Large intestine (tissue), 3 donors: ENCODE results near the gene MAD1L1. TPM values are rescaled to one million over a fixed set of nuclear protein-coding genes. Genes with fewer than 3 reads are reported as not detected.

Experiments
- DNase-seq, 2 donors: peaks; one replicate each; pipeline versions ENCODE4 v3.0.0 to v3.0.0-alpha.2; 2013
- H3K27ac ChIP-seq: one replicate; pipeline ENCODE4 v1.5.1; 2013; ENCODE audit warnings: low read length
- H3K27me3 ChIP-seq: 2 replicates; pipeline ENCODE4 v1.6.1; 2013; ENCODE audit warnings: low read length; ENCODE audit not compliant: control insufficient read depth, insufficient read depth
- H3K36me3 ChIP-seq: 2 replicates; pipeline ENCODE4 v1.6.1; 2013; ENCODE audit warnings: low read length; ENCODE audit not compliant: control insufficient read depth, insufficient read depth
- H3K4me1 ChIP-seq: one replicate; pipeline ENCODE4 v1.6.1; 2013; ENCODE audit warnings: low read length; ENCODE audit not compliant: control insufficient read depth, insufficient read depth
- H3K4me3 ChIP-seq: one replicate; pipeline ENCODE4 v1.5.1; 2013; ENCODE audit warnings: low read length
- H3K9me3 ChIP-seq: one replicate; pipeline ENCODE4 v1.6.1; 2013; ENCODE audit warnings: mild to moderate bottlenecking, low read depth, low read length, moderate library complexity; ENCODE audit not compliant: control insufficient read depth
- WGBS: methylation state at CpG from one replicate; pipeline ENCODE4 v1.1.5; 2013; ENCODE audit warnings: low lambda C conversion rate; ENCODE audit not compliant: insufficient coverage; 5-methylcytosine and 5-hydroxymethylcytosine counted together
- polyA plus RNA-seq: library from polyadenylated mRNA; unstranded; fragments of 120-200 nt; gene quantifications from one replicate; pipeline ENCODE4 v1.2.1, GENCODE V29; 2013

MAD1L1 gene
- polyA plus RNA-seq, 1 donor: 15.1 TPM

DNA sequence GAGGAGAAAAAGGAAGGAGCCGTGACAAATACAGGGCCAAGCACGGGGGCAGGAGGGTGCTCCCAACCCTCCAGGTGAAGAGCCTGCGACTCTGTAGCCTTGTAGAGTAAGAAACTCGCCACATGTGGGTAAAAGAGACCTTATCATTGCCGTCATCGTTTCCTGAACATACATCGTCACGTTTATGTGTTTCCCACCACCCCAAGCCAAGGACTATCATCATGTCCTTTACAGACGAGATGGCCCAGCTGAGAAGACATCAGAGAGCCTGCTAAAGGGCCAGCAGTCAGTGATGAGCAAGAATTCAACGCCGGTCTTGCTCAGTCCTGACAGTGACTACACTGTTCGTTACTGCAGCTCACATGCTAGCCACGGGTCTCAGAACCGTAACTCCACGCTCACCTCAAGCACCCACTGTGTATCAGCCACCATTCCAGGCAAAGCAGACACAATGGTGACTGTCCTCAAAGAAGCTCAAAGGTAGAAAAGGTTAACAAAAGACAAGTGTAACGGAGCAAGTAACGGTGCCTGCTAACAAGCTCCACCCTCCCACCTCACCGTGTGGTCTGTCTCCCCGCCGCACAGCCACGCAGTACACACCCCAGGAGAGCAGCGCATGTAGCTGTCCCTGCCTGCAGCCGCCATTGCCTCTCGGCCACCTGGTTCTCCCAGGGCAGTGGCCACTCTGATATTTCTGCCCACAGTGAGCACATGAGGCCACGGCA lies 147.8 kb downstream of the MAD1L1 start:
- no peak for DNase-seq
- Histone ChIP-seq H3K4me1 (no peaks in the 10 kb centered on the region), H3K36me3 (peaks cover 2% of the 10 kb centered on the region), H3K4me3 (no peak overlapping the region), H3K9me3 (no peaks in the 10 kb centered on the region), H3K27me3 (no peaks in the 10 kb centered on the region), H3K27ac (no peak overlapping the region)
- no CpG with 5 or more reads among the region's 25 CpGs for WGBS

GRCh38 chr7:2084331-2084730 lies 148.4 kb downstream of the MAD1L1 start:
- Histone ChIP-seq H3K27me3 (no peaks in the 10 kb centered on the region), H3K36me3 (peaks cover 2% of the 10 kb centered on the region), H3K27ac (no peak overlapping the region), H3K4me3 (no peak overlapping the region), H3K4me1 (no peaks in the 10 kb centered on the region), H3K9me3 (no peaks in the 10 kb centered on the region)
- DNase-seq: no peak
- no CpG with 5 or more reads among the region's 18 CpGs for WGBS

DNA sequence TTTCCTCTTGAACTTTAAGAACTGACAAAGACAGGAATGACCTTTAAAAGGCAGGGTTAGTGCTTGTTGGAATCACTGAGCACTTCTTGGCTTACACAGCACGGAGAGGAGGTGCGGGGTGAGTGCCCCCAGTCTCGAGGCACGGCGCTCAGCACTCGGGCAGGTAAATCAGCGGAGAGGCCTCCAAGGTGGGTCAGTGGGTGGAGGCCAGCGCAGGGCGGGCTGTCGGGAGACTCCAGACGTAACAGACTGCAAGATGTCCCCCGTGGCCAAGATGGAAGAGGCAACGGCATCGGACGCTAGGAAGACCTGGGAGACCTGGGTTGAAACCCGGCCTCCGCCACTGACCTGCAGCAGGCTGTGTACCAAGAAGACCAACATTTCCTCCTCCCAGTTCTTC lies 149.4 kb downstream of the MAD1L1 start:
- no CpG with 5 or more reads among the region's 17 CpGs for WGBS
- H3K27me3 ChIP-seq: no peaks in the 10 kb centered on the region
- H3K4me3 ChIP-seq: no peak overlapping the region
- H3K36me3 ChIP-seq: peaks cover 2% of the 10 kb centered on the region
- H3K4me1 ChIP-seq: no peaks in the 10 kb centered on the region
- H3K9me3 ChIP-seq: no peaks in the 10 kb centered on the region
- DNase-seq: no peak
- H3K27ac ChIP-seq: no peak overlapping the region

DNA sequence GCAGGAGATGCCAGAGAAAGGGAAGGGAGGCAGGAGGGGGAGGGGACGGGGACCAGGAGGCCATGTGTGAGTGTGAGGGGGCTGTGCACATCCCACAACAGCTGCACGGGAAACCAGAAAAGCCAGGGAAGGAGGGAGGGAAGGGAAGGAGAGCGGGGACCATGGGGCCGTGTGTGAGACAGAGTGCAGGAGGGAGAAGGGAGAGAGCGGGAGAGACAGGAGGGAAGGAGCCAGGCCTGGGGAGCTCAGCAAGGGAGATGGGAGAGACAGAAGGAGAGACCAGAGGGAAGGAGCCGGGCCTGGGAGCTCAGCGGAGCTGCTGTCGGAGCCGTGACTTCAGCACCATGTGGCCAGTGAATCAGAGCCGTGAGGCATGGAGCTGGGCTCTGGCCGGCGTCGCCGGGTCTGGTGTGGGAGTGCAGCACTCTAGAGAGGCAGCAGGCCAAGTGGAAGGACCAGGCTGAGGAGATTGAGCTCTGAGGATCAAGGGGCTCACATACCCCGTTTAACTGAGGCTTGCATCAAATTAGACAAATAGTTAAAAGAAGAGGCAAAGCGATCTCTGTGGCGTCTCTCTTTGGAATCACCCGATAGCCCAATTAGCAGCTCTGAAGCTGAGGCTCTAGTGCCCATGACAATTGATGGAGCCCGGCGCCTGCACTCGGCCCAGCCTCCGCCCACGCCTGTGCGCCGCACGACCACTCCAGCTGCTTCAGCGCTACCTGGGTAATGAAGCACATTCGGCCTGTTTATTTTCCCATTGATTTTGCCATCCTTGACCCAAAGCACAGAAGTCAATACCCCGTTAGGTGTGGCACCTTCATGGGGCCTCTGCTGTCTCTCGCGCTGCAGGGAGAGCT lies 150.4 kb downstream of the MAD1L1 start:
- Histone ChIP-seq H3K27ac (no peak overlapping the region), H3K36me3 (peaks cover 2% of the 10 kb centered on the region)
- no peak for DNase-seq

DNA sequence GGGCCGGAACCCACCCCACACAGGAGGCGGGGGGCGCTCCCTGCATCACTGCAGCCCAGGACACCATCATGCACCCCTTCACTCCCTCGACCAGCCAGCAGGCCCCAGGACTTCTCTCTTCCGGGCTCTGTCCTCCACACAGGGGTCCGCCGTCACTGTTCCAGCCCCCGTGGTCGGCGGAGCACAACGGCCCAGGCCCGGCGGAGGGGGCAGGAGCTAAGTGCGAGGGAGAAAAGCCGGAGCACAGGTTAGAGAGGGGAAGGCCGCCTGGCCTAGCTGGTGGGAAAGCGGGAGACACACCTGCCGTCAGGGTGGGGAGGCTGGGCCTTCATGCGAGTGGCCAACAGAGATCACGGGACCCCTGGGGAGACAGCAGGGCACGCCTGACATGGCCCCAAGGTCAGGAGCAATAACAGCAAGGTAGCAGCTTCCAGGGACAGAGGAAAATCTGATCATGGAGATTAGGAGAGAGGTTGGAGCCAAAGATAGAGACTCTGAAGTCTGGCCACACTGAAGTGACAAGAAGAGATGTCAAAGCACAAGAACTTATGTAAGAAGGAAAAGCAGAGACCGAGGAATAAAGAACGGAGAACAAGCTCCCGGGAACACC lies 151.1 kb downstream of the MAD1L1 start:
- Histone ChIP-seq H3K27me3 (no peaks in the 10 kb centered on the region), H3K9me3 (no peaks in the 10 kb centered on the region), H3K4me3 (no peak overlapping the region), H3K27ac (no peak overlapping the region), H3K36me3 (peaks cover 2% of the 10 kb centered on the region), H3K4me1 (no peaks in the 10 kb centered on the region)
- DNase-seq: no peak
- 86% methylated on average over 5 of the region's 24 CpGs for WGBS

More for the DNA sequence above, 150.4 kb downstream of the MAD1L1 start:
- no peaks in the 10 kb centered on the region for H3K4me1 ChIP-seq
- no peak overlapping the region for H3K4me3 ChIP-seq
- no peaks in the 10 kb centered on the region for H3K9me3 ChIP-seq
- no peaks in the 10 kb centered on the region for H3K27me3 ChIP-seq
- 60% methylated on average over 1 of the region's 31 CpGs for WGBS

DNA sequence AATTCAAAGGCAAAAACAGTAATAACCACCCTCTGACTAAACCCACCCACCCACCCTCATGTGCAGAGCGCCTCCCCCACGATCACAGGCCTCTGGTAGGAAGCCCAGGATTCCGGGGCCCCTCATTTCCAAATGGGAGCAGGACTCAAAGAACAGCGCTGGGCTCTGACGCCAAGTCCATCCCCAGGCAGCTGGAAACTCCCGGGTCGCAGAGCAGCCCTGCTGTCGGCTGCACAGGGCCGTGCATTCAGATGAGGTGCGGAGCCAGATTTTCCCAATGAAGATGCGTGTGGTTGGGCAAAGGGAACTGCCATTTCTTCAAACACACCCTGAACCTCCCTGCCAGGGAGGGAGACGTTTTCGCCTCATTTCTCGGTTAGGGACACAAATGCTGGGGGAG lies 152.3 kb downstream of the MAD1L1 start:
- no peak for DNase-seq
- H3K27ac ChIP-seq: no peak overlapping the region
- WGBS: 60% methylated on average over 1 of the region's 14 CpGs
- no peak overlapping the region for H3K4me3 ChIP-seq
- H3K4me1 ChIP-seq: no peaks in the 10 kb centered on the region
- H3K9me3 ChIP-seq: no peaks in the 10 kb centered on the region
- peaks cover 4% of the 10 kb centered on the region for H3K36me3 ChIP-seq
- no peaks in the 10 kb centered on the region for H3K27me3 ChIP-seq

DNA sequence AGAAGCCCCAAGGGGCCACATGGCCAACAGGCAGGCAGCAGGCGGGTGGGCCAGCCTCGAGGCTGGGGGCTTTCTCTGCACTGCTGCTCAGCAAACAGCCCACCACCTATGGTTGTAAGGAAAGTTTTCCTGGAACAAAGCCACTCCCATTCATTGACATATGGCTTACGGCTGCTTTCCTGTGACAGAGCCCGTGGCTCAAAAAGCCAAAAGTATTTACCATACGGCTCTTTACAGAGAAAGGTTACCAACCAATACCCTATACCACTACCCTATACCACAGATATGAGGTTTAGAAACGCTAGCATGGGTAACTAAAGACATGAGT lies 152.7 kb downstream of the MAD1L1 start:
- Histone ChIP-seq H3K4me3 (no peak overlapping the region), H3K9me3 (no peaks in the 10 kb centered on the region), H3K36me3 (peaks cover 4% of the 10 kb centered on the region), H3K27me3 (no peaks in the 10 kb centered on the region), H3K27ac (no peak overlapping the region), H3K4me1 (no peaks in the 10 kb centered on the region)
- DNase-seq: peak in 1 of 2 donors; percentile 20
- no CpG with 5 or more reads among the region's 6 CpGs for WGBS

DNA sequence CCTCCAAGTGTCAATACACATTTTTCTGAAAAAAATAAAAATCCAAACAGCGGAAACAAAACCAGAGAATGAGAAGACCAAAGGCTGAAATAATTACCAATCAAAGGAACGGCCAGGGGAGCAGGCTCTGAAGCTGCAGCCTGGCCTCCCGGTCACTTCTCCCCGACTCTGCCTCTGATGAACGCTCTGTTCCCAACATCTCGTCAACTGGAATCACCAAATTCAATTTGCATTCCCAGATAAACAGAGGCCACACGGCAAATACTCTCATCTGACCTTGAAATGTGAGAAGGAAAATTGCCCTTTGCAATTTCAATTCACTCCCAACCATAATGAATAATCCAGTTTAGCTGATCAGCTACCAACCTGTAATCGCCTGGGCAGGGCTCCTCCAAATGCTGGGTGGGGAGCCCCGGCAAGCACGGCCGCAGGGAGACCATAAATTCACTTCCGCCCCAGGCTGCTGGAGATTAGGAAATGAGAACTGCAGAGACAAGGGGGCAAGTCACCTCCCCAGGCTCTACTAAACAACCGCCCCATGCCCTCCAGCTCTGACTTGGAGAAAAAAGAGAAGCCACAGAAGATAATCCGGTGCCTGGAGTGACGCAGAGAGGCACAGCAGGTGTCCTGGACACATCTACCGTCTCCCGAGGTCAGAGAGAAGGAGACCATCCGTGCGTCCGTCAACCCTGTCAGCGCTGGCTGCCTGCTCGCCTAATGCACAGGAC lies 153.2 kb downstream of the MAD1L1 start:
- H3K9me3 ChIP-seq: no peaks in the 10 kb centered on the region
- peak in 1 of 2 donors; percentile 29 for DNase-seq
- 70% methylated on average over 2 of the region's 22 CpGs for WGBS
- no peaks in the 10 kb centered on the region for H3K27me3 ChIP-seq
- H3K27ac ChIP-seq: no peak overlapping the region
- H3K4me1 ChIP-seq: no peaks in the 10 kb centered on the region
- H3K4me3 ChIP-seq: no peak overlapping the region
- peaks cover 4% of the 10 kb centered on the region for H3K36me3 ChIP-seq

- no CpG with 5 or more reads among the region's 15 CpGs for WGBS
- H3K4me3 ChIP-seq: no peak overlapping the region
- no peaks in the 10 kb centered on the region for H3K9me3 ChIP-seq
- no peaks in the 10 kb centered on the region for H3K4me1 ChIP-seq
- no peaks in the 10 kb centered on the region for H3K27me3 ChIP-seq
- no peak for DNase-seq
- peaks cover 4% of the 10 kb centered on the region for H3K36me3 ChIP-seq
- no peak overlapping the region for H3K27ac ChIP-seq
These were observed 153.8 kb downstream of the MAD1L1 start for GRCh38 chr7:2078899-2079298.

- no CpG with 5 or more reads among the region's 27 CpGs for WGBS
- Histone ChIP-seq H3K9me3 (no peaks in the 10 kb centered on the region), H3K36me3 (peaks cover 2% of the 10 kb centered on the region), H3K4me3 (no peak overlapping the region), H3K4me1 (no peaks in the 10 kb centered on the region), H3K27ac (no peak overlapping the region), H3K27me3 (no peaks in the 10 kb centered on the region)
- no peak for DNase-seq
These were observed 156.1 kb downstream of the MAD1L1 start for GRCh38 chr7:2076649-2077064.
